GM12801 (cell line): Measurements from ENCODE around the gene KIF7.

Source experiments
- TF ChIP-seq, protein P1 (sequence below): IDR thresholded peaks from one replicate; pipeline ENCODE4 v1.5.1; 2011; ENCODE audit warnings: control low read depth; ENCODE audit not compliant: insufficient read length; ENCODE audit errors: extremely low read depth

The KIF7 gene, protein sequence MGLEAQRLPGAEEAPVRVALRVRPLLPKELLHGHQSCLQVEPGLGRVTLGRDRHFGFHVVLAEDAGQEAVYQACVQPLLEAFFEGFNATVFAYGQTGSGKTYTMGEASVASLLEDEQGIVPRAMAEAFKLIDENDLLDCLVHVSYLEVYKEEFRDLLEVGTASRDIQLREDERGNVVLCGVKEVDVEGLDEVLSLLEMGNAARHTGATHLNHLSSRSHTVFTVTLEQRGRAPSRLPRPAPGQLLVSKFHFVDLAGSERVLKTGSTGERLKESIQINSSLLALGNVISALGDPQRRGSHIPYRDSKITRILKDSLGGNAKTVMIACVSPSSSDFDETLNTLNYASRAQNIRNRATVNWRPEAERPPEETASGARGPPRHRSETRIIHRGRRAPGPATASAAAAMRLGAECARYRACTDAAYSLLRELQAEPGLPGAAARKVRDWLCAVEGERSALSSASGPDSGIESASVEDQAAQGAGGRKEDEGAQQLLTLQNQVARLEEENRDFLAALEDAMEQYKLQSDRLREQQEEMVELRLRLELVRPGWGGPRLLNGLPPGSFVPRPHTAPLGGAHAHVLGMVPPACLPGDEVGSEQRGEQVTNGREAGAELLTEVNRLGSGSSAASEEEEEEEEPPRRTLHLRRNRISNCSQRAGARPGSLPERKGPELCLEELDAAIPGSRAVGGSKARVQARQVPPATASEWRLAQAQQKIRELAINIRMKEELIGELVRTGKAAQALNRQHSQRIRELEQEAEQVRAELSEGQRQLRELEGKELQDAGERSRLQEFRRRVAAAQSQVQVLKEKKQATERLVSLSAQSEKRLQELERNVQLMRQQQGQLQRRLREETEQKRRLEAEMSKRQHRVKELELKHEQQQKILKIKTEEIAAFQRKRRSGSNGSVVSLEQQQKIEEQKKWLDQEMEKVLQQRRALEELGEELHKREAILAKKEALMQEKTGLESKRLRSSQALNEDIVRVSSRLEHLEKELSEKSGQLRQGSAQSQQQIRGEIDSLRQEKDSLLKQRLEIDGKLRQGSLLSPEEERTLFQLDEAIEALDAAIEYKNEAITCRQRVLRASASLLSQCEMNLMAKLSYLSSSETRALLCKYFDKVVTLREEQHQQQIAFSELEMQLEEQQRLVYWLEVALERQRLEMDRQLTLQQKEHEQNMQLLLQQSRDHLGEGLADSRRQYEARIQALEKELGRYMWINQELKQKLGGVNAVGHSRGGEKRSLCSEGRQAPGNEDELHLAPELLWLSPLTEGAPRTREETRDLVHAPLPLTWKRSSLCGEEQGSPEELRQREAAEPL (N-terminal part only)

GRCh38 chr15:89654847-89655805 is at the start of gene KIF7:
Gene KIF7 (minus strand): TSS chr15:89655467. CDS start chr15:89652930, 2,537 bp downstream.
- TF ChIP-seq, protein P1, sequence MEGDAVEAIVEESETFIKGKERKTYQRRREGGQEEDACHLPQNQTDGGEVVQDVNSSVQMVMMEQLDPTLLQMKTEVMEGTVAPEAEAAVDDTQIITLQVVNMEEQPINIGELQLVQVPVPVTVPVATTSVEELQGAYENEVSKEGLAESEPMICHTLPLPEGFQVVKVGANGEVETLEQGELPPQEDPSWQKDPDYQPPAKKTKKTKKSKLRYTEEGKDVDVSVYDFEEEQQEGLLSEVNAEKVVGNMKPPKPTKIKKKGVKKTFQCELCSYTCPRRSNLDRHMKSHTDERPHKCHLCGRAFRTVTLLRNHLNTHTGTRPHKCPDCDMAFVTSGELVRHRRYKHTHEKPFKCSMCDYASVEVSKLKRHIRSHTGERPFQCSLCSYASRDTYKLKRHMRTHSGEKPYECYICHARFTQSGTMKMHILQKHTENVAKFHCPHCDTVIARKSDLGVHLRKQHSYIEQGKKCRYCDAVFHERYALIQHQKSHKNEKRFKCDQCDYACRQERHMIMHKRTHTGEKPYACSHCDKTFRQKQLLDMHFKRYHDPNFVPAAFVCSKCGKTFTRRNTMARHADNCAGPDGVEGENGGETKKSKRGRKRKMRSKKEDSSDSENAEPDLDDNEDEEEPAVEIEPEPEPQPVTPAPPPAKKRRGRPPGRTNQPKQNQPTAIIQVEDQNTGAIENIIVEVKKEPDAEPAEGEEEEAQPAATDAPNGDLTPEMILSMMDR = no peak

GRCh38 chr15:89704411-89704810 is 49.1 kb upstream of the KIF7 start:
- TF ChIP-seq, protein P1 = no peak

DNA sequence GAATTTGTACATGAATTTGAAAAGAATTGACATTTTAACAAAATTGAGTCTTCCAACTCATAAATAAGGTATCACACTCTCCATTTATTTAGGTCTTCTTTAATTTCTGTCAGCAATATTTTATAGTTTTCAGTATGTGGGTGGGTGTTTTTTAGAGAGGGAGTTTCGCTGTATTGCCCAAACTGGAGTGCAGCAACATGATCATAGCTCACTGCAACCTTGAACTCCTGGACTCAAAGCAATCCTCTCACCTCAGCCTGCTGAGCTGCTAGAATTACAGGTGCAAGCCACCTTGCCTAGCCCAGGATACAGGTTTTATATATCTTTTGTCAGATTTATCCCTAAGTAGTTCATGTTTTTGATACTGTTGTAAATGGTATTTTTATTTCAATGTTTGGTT is 39.9 kb upstream of the KIF7 start:
- TF ChIP-seq, protein P1 = no peak

GRCh38 chr15:89693696-89694095 is 38.4 kb upstream of the KIF7 start:
- TF ChIP-seq, protein P1 = no peak

DNA sequence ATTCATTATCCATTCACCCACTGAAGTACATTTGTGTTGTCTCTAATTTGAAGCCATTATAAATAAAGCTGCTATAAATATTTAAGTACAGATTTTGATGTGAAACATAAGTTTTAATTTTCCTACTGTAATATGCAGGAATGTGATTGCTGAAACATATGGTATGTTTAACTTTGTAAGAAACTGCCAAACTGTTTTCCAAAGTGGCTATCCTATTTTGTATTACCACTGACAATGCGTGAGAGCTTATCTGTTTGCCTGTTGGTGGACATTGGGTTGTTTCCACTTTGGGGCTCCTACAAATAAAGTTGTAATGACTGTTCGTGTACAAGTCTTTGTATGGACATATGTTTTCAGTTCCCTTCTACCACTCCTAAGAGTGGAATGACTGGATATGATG is 37.8 kb upstream of the KIF7 start:
- TF ChIP-seq, protein P1 = no peak

GRCh38 chr15:89690276-89691218 is 35.3 kb upstream of the KIF7 start, which contains the start of the genes PEX11A and WDR93:
Gene PEX11A (minus strand): TSS chr15:89690754. CDS start chr15:89690632, 122 bp downstream.
Gene WDR93 (plus strand): TSS chr15:89690811. CDS start chr15:89701747, 10,936 bp downstream.
- TF ChIP-seq, protein P1 = no peak
